Activated CD4-positive, alpha-beta T cell treated with anti-CD3 and anti-CD28 coated beads for 1 hour (primary cell): Measurements from ENCODE around the gene RAB7A.

Experiments used
- DNase-seq: peaks from one replicate; pipeline ENCODE4 v3.0.0-alpha.2; 2020

The RAB7A gene

GRCh38 chr3:128855569-128855968, 129.6 kb downstream of the RAB7A start:
- no peak for DNase-seq

- DNase-seq: no peak
These were observed 132.2 kb downstream of the RAB7A start for GRCh38 chr3:128858167-128858566.

- no peak for DNase-seq
These were observed 133.6 kb downstream of the RAB7A start for GRCh38 chr3:128859630-128860029.

- DNase-seq: no peak
These were observed 135.5 kb downstream of the RAB7A start for GRCh38 chr3:128861491-128861890.

GRCh38 chr3:128863560-128863959, 137.6 kb downstream of the RAB7A start:
- no peak for DNase-seq
